HFF-Myc (cell line): ENCODE data around the gene RPL27A.

ENCODE experiments used
- DNase-seq: peaks from one replicate; pipeline ENCODE4 v3.0.0-alpha.2; 2011; ENCODE audit warnings: low read depth; ENCODE audit errors: extremely low read depth
- H3K4me3 ChIP-seq: replicated peaks from 2 replicates; pipeline ENCODE4 v1.5.1; 2011; ENCODE audit warnings: low read depth, mild to moderate bottlenecking, control low read depth, low read length
- CTCF ChIP-seq: IDR thresholded peaks from 2 replicates; pipeline ENCODE4 v1.5.1; 2012; ENCODE audit warnings: mild to moderate bottlenecking, low read depth, low read length, control low read depth; ENCODE audit errors: missing control alignments

Gene RPL27A

GRCh38 chr11:8724682-8725081, 42.1 kb downstream of the RPL27A start:
- no peak for TF ChIP-seq CTCF
- DNase-seq = no peak
- no peak overlapping the region for H3K4me3 ChIP-seq

- no peak for TF ChIP-seq CTCF
- no peak overlapping the region for H3K4me3 ChIP-seq
These were observed 43.8 kb downstream of the RPL27A start for GRCh38 chr11:8726395-8726794.

GRCh38 chr11:8728563-8728962, 46.0 kb downstream of the RPL27A start:
- no peak for DNase-seq
- no peak for TF ChIP-seq CTCF
- no peak overlapping the region for H3K4me3 ChIP-seq

More at GRCh38 chr11:8726395-8726794, 43.8 kb downstream of the RPL27A start:
- no peak for DNase-seq

GRCh38 chr11:8729067-8729466, 46.5 kb downstream of the RPL27A start:
- no peak for DNase-seq

GRCh38 chr11:8729837-8730696, 47.5 kb downstream of the RPL27A start:
- H3K4me3 ChIP-seq = no peak overlapping the region
- no peak for DNase-seq
- peak; percentile 6 for TF ChIP-seq CTCF

More at GRCh38 chr11:8729067-8729466, 46.5 kb downstream of the RPL27A start:
- no peak overlapping the region for H3K4me3 ChIP-seq
- TF ChIP-seq CTCF = no peak

- no peak for TF ChIP-seq CTCF
- DNase-seq = no peak
- no peak overlapping the region for H3K4me3 ChIP-seq
These were observed 48.1 kb downstream of the RPL27A start for GRCh38 chr11:8730697-8731020.
